IPS-18c (cell line): Measurements from ENCODE around the gene SLC25A39.
A peak's percentile ranks its signal among the peaks of the same experiment; 100 is the strongest.
"Not testable (repeated sequence)": the region's sequence is repeated elsewhere in the genome, so short reads cannot be mapped to it uniquely, and the experiment has no call there.

Experiments
- H3K4me3 ChIP-seq: 2 replicates; pipeline ENCODE4 v1.7.0; 2013; ENCODE audit warnings: low read depth, mild to moderate bottlenecking, low read length, moderate library complexity; ENCODE audit not compliant: insufficient read depth
- H3K9me3 ChIP-seq: one replicate; pipeline ENCODE4 v1.6.1; 2013; ENCODE audit warnings: mild to moderate bottlenecking, low read length, moderate library complexity; ENCODE audit not compliant: control insufficient read depth, insufficient read depth

The SLC25A39 gene

DNA sequence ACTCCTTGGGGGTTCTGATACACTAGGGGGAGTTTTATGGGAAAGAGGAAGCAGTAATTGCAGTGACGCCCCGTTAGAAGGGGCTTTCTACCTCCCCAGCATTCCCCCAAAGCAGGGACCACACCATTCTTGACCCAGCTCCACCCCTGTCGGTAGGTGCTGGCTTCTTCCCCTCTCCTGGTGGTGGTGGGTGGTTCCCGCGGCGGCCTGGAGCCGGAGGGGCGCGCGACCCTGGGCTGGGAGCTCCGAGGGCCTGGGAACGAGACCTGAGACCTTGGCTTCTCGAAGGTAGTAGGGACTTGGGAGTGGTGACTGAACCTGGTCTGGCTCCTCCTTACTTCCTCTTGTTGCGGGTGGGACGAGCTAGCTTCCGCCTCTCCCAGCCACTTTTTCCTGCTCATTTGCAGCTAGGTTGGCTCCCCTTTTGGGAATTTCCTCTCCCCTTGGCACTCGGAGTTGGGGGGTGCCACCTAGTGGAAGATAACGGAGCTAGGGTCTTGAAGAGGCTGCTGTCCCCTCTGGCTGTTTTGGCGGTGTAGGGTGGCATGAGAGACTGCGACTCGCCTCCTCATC is 20.9 kb upstream of the SLC25A39 start:
- Histone ChIP-seq H3K4me3 (peak overlapping the region; percentile 88), H3K9me3 (no peaks in the 10 kb centered on the region)

- Histone ChIP-seq H3K9me3 (no peaks in the 10 kb centered on the region), H3K4me3 (peak within 1 kb of the TSS; percentile 88)
Measured at GRCh38 chr17:44344939-44345453, 20.4 kb upstream of the SLC25A39 start, which contains the start of gene GRN. Gene GRN, plus strand, starts transcription at chr17:44345302. Its CDS starts 3,863 bp downstream, at chr17:44349165.

GRCh38 chr17:44343510-44344209 is 19.0 kb upstream of the SLC25A39 start:
- H3K4me3 ChIP-seq, result no peak overlapping the region
- no peaks in the 10 kb centered on the region for H3K9me3 ChIP-seq

DNA sequence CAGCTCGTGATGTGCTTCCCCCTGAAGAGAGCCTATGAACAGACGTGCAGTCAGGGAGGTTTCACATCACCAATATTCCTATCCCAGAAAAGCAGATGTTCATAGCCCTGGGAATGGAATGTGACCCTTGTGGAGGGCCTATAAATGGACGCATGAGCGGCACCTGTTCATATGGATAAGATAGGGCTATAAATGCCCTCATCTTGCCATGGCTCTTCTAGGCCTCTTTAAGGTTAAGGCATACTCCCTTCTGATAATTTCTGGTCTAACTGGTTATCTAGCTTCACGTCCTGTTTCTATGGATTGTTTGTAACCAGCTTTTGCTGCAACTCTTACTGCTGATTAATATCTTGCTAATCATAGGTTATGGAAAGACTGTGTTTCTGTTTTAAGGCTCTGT is 15.9 kb upstream of the SLC25A39 start:
- not testable (repeated sequence) for H3K9me3 ChIP-seq, H3K4me3 ChIP-seq

DNA sequence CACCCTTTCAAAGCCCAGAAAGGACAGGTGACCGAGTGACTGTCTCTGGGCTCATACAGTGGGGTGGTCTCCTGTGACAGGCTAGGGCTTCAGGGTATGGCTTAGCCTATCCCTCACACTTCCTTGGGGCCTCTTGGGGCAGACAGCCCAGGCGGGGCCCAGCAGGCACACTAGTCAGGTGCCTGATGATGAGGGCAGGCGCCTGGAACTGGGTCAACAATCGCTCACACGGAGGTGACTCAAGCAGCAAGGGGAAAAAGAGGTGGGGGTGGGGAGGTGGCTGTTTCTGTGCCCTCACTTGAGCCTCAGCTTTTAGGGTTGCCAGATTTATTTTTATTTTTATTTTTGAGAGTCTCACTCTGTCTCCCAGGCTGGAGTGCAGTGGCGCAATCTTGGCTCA is 14.1 kb upstream of the SLC25A39 start:
- no peaks in the 10 kb centered on the region for H3K9me3 ChIP-seq
- no peak overlapping the region for H3K4me3 ChIP-seq

DNA sequence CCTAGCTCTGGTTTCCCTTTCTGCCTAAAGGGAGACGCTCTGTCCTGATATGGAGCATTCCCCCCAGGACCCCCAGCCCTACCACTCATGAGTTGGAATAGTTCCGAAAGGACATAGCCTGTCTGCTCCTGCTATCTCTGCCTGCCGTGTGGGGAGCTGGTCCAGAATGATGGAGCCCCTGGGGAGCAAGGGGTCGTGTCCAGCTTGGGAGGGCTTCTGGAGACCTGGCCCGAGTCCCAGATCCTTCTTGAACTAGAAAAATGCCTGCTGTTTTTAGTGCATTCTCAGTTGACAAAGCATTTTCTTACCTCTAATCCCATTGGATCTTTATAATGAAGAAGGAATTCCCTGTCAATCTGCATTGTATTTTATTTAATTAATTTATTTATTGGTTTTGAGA is 11.3 kb upstream of the SLC25A39 start:
- H3K9me3 ChIP-seq, result no peaks in the 10 kb centered on the region
- H3K4me3 ChIP-seq, result no peak overlapping the region

DNA sequence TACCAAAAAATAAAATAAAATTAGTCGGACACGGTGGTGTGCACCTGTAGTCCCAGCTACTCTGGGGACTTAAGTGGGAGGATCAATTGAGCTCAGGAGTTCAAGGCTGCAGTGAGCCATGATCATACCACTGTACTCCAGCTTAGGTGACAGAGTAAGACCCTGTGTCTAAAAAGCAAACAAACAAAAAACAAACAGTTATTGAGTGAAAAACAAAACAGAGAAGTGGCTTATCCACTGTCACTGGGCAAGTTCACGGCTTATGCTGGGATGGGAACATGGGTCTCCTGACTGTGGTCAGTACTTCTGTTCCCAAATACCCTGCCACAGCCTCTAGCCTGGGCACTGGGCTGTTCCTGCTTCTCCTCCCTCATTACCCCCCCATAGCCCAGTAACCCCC is 10.9 kb upstream of the SLC25A39 start:
- no peaks in the 10 kb centered on the region for H3K9me3 ChIP-seq
- no peak overlapping the region for H3K4me3 ChIP-seq

- no peaks in the 10 kb centered on the region for H3K9me3 ChIP-seq
Measured at GRCh38 chr17:44334727-44335126, 10.1 kb upstream of the SLC25A39 start.

GRCh38 chr17:44334315-44334714 is 9.7 kb upstream of the SLC25A39 start:
- Histone ChIP-seq H3K4me3 (no peak overlapping the region; the same call in 1 of the 2 replicates), H3K9me3 (no peaks in the 10 kb centered on the region)

More at GRCh38 chr17:44334727-44335126, 10.1 kb upstream of the SLC25A39 start:
- no peak overlapping the region for H3K4me3 ChIP-seq

- Histone ChIP-seq H3K9me3 (no peaks in the 10 kb centered on the region), H3K4me3 (no peak overlapping the region)
Measured at GRCh38 chr17:44333371-44333770, 8.7 kb upstream of the SLC25A39 start.

DNA sequence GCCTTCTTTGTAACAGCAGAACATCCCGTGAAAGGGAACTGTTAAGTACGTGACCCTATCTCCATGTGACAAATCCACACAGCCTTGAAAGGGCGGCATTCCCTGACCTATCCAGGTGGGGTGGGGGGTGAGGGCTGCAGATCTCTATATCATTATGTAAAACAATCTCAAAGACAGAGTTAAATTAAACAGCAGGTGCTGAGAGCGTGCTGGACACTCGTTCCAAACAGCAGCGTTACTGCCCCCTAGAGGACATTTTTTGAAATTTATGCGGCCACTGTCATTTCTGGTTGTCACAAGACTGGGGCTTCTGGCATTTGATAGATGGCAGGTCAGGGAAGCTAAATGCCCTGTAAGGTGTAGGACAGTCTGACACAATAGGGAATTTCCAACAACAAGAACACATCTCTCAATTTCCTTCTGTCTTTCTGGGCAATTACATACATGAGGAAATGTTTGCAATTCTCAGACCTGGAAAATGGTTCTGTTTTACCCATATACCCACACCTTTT is 6.7 kb upstream of the SLC25A39 start:
- no peak overlapping the region for H3K4me3 ChIP-seq

DNA sequence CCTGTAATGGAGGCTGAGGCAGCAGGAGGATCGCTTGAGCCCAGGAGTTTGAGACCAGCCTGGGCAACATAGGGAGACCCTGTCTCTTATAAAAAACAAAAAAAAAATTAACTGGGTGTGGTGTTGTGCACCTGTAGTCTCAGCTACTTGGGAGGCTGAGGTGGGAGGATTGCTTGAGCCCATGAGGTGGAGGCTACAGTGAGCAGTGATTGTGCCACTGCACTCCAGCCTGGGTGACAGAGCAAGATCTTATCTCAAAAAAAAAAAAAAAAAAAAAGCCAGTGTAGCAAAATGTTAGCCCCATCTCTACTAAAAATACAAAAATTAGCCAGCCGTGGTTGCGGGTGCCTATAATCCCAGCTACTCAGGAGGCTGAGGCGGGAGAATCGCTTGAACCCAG is 5.6 kb upstream of the SLC25A39 start:
- not testable (repeated sequence) for H3K4me3 ChIP-seq, H3K9me3 ChIP-seq

More for the DNA sequence above, 6.7 kb upstream of the SLC25A39 start:
- H3K9me3 ChIP-seq, result no peaks in the 10 kb centered on the region

DNA sequence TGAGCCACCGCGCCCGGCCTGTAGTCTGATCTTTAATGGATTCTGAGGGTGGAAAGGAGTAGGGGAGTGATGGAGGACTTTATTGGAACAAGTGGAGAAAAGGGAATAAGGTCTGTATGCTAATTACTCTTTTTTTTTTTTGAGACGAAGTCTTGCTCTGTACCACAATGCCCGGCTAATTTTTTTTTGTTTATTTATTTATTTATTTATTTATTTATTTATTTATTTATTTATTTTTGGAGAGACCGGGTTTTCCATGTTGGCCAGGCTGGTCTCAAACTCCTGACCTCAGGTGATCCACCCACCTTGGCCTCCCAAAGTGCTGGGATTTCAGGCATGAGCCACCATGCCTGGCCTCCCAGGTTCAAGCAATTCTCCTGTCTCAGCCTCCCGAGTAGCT is 4.9 kb upstream of the SLC25A39 start:
- H3K9me3 ChIP-seq, H3K4me3 ChIP-seq: not testable (repeated sequence)

DNA sequence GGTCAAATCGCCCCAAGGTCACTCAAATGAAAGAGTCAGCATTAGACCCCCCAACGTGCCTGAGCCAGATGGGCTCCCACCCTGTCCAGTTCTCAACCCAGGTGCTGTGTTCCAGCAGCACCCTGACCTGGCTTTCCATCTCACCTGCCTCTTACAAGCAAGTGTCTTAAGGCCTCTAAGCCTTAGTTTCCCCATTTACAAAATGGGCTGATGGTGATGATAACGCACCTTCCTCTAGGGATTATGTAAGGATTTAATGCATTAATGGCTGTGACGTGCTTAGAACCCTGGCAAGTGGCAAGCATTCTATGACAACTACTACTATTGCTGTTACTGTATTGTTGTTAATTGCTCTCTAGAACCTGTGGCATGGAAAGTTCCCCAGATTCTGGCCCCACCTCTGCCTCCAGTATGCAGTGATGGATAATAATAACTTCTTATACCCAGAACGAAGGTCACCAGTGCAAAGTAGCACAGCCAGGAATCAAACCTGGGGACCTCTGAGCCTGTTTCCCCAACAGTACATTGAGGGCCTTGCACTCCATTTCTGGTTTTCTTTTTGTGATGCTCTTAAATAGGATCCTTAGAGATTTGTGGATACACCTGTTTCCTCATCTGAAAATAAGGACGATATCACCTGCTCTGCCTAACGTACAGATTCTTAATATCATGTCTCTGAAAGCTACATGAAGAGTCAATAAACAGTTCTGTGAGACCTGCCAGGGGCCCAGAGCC is 3.3 kb upstream of the SLC25A39 start:
- no peak overlapping the region for H3K4me3 ChIP-seq
- H3K9me3 ChIP-seq, result no peaks in the 10 kb centered on the region

DNA sequence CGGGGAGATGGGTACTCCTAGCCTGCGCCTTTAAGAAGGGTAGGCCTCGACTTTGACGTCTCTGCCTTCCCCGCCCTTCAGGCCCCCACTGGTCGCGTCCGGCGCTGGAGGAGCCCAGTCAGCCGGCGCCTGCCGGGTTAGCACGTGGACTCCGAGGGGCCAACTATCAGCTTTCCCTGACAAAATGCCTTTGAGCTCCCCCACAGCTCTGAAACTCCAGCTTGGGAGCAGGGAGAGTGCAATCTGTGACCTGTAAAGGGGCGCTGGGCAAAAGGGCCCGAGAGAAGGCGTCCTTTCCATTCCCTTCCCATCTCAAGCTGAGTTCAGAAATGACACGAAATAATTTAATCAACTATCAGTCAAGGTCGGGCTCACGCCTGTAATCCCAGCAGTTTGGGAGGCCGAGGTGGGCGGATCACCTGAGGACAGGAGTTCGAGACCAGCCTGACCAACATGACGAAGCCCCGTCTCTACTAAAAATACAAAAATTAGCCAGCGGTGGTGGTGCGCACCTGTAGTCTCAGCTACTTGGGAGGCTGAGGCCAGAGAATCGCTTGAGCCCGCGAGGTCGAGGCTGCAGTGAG is 2.3 kb upstream of the SLC25A39 start:
- Histone ChIP-seq H3K4me3 (no peak overlapping the region), H3K9me3 (no peaks in the 10 kb centered on the region)

GRCh38 chr17:44324092-44324570 is 492 bp downstream of the SLC25A39 start:
- H3K9me3 ChIP-seq, result no peaks in the 10 kb centered on the region

GRCh38 chr17:44323359-44324091 is 1.1 kb downstream of the SLC25A39 start:
- Histone ChIP-seq H3K9me3 (no peaks in the 10 kb centered on the region), H3K4me3 (peak overlapping the region; percentile 94)

More at GRCh38 chr17:44324092-44324570, 492 bp downstream of the SLC25A39 start:
- peak overlapping the region; percentile 94 for H3K4me3 ChIP-seq
